SHP77 (cell line): ENCODE data around the gene MAD1L1.
A peak's percentile ranks its signal among the peaks of the same experiment; 100 is the strongest.

Experiments used
- DNase-seq, 2 experiments: peaks; one replicate each; lab custom pipeline; 2025; lab: John Stamatoyannopoulos, UW

The MAD1L1 gene

DNA sequence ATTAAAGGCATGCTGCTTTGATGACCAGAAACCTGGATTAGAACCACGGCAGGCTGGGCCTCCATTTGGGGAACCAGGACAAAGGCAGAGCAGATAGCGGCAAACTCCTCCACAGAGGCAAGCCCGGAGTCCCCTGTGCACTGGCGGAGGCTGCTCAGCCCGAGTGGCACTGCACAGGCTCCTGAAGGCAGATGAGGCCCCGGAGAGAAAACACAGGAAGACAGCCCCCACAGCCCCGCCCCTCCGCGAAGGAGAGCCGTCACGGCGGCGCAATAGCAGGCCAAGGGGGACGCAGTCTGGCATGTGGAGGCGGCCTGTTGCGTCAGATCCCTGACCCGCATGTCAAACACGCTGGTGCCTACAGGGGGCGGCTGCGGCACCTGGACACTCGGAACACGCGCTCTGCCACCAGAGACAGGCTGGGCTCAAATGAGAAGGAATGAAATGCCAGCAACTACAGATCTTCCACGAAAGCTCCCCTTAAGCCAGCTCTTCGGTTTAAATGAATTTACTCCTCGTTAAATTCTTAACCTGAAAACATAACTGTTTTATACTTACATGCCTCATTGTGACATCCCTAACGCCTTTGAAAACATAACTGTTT is 128.5 kb downstream of the MAD1L1 start:
- peak; percentile 95 to 98 for DNase-seq

DNA sequence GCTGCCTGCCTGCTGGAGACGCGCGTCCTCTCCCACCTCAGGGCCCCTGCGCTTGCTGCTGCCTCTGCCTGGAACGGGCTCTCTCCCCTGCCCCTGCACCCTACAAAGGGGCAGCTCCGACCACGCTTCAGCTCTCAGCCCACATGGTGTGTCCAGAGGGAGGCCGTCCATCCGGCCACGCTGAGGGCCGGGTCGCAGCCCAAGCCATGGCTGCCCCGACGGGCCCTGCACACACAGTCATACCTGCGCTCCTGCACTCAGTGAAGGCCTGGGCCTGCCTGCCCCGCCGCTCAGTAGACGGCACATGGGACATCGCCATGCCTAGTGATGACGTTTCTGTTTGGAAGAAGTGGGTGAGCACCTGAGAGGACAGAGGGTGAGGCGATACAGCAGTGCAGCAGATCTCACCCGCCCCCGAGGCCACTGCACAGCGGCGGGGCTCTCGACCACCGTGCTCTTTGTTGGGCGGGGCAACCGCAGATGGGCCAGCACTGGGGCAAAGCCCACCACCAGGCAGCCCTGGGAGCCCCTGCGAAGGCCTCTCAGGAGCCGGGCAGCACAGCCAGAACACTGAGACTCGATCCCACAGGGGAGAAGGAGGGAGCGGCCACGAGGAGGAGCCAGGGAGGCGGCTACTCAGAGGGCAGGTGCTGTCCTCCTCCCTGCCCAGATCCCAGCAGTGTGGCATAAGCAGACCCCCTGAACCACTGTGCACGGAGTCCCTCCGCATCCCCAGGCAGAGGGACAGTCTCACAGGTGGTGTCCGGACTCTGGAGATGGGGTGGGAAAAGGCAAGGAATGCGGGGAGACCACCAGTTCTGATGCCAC is 129.5 kb downstream of the MAD1L1 start:
- DNase-seq: peak; percentile 38 to 43

DNA sequence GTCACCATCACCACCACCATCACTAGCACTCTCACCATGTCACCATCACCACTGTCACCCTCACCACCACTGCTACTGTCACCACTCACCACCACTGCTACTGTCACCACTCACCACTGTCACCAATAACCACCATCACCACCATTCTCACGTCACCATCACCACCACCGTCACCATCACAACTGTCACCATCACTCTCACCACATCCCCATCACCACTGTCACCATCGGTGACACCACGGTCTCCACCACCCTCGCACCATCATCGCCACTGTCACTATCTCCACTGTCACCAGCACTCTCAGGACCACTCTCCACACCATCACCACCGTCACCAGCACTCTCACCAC is 130.4 kb downstream of the MAD1L1 start:
- no peak for DNase-seq

DNA sequence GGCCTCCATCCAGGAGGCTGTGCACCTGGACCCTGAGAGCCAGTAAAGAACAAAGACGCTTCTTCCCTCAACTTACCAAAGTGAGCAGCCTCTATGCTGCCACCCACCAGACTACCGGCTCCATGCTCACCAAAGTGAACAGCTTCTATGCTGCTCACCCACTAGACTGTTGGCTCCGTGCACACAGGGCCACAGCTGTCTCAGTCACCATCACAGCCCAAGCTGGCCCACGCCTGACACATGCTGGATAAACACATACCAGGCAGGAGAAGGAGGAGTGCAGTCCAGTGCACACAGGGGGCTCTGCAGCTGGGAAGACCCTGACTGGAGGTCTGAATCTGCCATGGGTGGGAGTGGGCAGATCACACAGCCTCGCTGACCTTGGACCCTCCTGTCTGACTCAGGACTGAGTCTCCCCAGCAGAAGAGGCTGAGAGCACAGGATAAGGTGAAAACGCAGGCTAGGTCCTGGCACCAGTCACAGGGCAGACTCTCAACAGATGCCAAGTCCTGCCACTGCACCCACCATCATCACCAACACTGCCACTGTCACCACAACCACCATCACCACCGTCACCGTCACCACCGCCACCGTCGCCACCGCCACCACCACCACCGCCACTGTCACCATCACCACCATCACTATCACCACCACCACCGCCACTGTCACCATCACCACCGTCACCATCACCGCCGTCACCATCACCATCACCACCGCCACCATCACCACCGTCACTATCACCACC is 130.9 kb downstream of the MAD1L1 start:
- DNase-seq: no peak

DNA sequence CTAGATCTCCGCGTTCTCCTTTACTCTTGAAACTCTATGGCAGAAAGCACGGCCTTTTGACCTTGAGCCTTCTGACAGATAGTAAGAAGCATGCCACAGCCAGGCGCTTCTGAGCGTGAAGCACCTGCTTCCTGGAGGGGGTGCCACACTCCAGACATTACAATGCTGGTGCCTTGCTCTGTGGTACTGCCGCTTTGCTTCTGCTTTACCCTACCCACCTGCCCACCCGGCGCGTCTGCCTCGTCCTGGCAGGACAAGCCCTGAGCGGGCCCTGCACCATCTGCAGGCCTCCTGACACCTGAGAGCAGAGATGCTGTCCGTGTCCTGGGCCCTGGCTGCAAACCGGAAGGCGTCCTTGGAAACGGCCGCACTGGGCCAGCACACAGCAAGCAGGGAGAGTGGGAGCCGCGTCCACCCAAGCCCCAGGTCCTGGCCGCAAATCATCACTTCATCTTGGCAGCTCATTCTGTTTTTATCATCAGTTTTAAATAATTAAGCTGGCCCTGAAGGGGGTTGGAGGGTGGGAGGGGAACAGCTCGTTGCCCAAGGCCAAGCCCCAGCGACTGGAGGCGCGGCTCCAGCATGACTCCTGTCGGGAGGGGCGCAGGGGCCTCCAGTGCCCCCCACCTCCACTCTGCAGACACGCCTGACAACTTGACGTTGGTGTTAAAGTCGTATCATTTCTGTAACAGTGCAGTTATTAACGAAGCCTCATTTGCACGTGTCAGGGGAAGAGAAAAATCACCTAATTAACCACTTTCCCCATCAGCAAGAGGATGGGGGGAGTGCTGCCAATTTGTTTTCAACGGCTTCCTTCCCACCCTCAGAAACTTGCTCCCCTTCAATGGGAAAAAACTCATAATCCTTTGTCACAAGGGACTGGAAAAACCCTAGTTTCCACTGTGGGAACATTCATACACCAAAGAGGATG is 132.2 kb downstream of the MAD1L1 start:
- DNase-seq: peak; percentile 72 to 85

DNA sequence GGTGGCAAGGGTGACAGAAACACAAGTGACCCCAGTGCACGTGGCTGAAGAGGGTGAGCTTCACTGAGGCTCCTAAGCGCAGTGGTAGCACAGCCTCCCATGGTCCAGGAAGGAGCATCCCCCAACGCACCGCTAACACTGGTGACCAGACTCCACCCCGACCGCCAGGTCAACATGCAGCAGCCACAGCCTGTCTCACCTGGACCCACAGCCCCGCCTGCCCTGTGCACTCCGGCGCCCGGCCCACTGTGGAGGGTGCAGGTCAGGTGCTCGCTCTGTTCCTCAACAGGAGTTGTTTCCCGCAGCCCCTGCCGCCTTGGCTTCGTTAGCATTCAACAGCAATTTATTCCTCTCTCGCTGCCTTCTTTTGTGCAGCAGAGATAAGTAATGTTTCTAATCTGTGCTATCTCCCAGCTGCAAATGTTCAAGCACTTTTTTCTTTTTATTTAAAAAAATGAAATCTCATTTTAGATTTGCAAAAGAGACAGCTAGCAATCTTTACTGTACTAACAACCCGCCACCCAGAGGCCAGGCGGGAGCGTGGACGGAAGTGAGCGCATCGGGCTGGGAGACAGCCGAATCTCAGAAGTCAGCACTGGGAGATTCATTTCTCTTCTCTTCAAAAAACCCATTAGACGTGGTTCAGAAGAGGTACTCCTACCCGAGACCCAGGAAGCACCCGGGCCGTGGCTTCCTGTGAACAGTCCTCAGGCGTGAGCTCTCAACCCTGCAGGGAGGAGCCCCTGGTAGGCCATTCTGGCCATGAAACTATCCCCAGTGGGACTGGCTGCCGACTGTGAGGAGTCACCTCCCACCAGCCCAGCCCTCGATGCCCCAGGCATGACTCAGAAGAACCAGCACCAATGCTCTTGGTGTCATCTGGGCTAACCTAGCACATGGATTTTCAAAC is 133.4 kb downstream of the MAD1L1 start:
- no peak for DNase-seq

DNA sequence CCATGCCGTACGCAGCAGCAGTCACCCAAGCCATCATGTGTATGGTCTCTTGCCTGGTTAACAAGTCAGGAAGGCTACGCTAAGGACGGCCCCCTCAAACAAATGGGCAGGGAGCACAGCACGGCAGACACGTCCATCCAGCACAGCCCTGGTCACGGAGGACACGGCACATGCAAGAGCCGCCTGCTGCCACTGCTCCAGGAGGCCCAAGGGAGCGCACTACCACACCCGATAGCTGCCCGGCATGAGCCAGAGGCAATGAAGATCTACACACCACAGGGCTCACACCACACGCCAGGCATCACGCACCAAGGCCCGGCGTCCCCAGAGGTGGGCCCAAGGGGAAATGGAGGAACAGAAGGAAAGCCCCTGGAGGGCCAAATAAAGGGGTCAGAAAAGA is 134.2 kb downstream of the MAD1L1 start:
- DNase-seq: no peak

DNA sequence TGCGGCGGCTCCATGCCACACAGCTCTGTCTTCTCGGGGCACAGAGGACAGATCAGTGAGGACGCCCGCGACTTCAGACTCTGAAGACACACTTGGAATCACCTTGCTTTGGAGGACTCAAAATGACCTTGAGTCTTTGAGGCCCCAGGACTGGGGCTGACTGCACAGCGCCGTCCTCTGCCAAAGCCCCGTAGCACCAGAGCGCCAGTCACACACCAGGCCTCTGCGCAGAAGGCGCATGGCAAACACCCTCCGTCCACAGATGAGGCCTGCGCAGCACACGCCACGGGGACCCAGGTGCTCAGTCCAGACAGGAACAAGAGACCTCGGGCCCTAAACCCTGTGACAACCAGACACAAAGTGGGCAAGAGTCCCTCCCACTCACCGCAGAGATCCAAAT is 134.7 kb downstream of the MAD1L1 start:
- no peak for DNase-seq

DNA sequence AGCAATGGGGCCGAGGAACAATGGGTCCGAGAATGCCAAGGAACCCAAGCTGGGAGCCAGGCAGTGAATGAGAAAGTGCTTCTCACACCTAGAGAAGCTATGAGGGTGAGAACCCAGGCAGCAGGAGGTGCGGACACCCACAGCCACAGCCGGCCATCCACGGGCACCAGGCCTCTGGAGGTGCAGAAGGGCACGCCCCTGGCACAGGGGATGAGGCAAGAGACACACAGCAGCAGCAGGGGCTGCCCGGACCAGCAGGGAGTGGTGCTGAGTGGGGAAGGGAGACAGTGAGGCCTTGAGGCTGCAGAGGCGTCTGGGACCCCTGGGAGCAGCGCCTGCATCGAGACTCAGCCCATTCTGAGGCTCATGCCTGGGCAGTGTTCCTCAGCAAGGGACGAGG is 135.3 kb downstream of the MAD1L1 start:
- no peak for DNase-seq

DNA sequence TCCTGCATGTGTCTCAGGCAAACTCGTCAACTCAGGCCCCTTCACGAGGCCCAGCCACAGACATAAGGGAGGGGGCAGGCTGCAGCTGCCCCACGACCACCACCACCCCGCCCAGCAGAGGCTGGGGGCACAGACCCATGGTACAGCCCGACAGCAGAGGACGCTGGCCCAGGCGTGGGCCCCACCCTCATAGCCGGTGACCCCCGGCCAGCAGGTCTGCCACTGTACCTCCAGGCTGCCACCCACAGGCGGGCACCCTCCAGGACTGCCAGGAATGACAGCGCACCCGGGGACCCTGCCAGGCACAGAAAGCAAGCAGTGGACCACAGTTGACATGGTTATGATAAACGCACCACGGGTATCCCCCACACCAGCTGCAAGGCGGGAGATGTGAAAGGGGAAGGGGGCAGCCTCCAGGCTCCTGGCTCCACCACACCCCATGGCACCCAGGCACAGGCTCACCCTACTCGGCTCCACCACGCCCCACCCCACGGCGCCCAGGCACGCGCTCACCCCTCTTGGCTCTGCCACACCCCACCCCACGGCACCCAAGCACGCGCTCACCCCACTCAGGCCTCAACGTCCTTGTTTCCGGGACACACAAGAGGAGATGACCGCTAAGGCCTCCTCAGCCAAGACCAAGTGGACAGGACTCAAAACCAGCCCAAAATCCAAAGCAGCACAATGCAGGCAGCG is 135.9 kb downstream of the MAD1L1 start:
- no peak for DNase-seq

DNA sequence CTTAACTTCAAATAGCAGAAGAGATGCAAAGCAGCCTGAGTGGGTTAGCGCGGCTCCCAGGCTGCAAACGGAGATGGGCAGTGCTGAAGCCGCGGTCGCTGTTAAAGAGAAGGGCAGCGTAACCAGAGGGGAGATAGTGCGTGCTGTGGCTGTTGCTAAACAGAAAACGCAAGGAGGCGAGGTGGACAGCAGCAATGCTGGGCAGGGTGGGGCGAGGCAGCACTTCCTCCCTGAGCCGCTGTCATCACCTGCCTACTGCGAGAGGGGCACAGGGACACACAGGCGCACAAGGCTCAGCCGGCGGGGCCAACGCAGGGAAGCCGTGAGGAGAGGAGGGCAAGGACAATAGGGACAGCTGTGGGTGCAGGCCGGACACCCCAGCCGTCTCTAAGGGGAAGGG is 137.3 kb downstream of the MAD1L1 start:
- DNase-seq: no peak

DNA sequence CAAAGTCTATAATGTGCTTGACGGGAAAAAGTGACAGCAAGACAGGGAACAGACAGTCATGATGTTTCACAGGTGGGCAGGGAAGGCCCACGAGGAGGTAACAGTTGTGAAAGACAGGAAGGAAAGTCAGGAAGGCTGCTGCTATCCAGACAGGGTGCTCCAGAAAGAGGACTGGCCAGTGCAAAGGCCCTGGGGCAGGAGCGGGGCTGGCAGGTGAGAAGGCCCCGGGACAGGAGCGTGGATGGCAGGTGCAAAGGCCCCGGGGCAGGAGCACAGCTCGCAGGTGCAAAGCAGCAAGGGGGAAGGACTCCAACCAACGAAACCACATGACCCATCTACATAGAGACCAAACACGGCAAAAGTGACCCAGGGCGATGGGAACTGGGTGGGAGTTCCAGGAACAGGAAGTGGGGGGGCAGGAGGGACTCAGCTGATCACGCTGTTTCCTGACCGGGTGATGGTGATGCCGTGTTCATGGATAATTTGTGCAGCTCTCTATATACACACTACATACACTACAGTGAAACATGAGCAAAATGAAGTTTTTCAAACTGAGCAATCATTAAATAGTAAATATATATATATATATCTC is 138.2 kb downstream of the MAD1L1 start:
- no peak for DNase-seq

DNA sequence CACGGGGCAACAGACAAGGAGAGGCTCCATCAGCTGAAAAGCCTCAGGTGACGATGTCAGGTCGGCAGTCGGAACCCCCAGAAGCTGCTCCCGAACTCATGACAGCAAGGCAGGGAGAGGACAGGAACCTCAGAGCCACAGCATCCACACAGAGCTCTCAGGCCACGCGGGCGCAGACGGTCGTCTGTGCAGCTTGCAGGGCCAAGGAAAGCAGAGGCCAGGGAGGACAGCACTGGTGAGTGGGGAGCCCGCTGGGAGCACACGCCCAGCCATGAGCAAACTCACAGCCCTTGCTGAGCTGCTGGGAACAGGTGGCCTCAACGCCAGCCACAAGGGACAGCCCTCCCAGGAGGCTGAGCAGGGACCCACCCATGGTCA is 138.9 kb downstream of the MAD1L1 start:
- DNase-seq: no peak

DNA sequence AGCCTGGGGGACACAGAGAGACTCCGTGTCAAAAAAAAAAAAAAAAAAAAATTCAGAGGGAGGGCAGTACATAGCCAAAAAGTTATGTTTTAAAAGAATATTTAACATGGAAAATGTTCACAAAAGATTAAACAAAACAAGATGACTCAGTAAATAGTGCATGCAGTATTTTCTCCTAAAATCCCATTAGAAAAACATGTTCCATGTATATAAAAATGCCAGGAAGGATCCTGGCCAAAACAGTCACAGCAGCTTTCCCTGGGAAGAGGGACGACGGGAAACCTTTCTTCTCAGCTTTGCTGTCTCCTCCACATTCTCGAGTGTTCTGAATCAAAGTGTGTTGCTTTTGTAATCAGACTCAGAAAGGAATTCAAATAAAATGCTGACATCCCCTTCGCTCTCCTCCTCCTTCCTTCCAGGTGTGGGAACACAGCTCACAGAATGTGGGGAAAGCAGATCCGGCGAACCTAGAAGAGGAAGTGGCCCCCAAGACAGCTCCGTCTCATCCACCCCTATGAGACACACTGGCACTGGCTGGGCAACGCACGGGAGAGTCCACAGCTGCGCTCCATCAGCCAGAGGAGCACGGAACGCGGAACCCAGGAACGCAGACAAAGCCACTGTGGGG is 139.4 kb downstream of the MAD1L1 start:
- no peak for DNase-seq

DNA sequence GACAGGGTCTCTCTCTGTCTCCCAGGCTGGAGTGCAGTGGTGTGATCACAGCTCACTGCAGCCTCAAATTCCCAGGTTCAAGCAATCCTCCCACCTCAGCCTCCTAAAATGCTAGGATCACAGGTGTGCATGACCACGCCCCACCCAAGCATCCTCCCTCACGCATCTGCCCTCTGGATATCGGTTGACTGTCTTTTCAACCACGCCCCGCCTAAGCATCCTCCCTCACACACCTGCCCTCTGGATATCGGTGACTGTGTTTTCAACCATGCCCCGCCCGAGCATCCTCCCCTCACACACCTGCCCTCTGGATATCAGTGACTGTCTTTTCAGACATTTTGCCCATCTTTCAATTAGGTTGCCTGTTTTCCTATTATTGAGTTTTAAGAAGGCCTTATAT is 140.5 kb downstream of the MAD1L1 start:
- no peak for DNase-seq

DNA sequence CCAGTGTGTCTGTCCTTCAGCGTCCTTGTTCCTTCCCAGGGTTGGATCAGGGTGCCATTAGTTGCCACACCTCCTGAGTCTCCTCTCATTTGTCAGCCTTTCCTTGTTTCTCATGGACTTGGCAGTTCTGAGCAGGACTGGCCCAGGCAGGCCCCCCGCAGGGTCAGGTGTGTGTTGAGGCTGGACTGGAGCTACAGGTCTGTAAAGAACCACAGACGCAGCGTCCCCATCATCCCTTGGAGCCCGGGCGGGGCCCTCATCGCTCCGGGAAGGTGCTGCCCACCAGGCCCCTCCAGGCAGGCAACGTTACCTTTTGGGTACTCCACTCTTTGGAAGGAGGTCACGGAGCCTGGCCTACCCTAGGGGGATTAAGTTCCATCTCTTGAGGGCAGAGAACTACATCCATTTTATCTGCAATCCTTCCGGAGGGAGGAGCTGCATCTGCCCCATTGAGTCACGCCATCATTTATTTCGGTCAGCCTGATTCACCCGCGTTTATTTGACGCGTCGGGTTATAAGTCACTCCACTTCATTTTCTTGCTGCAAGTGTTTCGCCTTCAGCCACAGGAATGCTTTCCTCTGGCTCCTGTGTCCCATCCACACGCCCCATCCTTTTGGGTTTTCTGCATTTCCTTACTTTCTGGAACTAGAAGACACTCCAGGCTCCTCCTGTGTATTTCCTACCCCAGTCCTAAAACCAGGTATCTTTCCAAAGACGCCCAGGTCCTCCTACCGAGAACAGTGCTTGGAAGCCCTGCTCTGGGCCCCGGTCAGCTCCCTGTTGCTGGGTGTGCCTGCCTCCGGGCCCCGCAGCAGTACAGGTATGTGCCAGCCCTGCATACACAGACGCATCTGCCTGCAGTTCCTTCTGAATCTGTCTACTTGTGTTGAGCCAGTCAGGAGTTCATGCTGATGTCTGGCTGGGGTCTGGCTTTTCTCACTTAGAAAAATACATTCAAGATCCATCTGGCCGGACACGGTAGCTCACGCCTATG is 141.9 kb downstream of the MAD1L1 start:
- DNase-seq: no peak

DNA sequence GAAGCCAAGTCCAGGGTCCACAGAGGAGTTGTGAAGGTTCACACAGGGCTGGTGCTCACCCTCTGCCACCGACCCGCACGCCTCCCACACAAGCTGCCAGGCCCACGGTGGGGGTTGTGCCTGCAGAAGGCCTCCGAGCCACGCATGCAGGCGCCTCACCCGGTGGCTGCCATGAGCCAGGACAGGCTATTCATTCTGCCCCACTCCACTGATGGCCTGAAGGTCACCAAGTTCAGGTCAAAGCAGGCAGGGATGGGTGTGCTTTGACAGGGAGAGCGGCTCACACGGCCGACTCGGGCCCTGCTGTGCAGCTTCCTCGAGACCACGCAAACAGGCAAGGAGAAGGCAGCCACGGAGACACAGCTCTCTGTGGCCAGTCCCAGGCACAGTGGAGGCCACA is 143.9 kb downstream of the MAD1L1 start:
- no peak for DNase-seq

DNA sequence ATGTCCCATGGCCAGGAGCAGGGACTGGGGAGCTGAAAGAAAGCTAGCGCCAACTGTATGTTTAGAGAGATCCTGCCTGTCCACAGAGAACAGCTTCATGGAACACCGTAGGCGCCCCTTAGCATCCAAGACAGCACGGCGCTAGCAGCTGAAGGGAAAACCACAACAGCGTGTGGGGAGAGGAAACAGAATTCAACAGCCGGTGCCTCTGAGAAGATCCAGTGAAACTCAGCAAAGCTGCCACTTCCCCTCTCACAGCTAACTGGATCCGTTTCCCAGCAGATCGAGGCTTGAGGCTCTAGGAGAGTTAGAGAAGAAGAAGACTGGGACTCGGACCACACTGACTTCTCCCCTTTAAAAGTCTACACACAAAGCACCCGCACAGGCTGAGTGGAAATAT is 145.0 kb downstream of the MAD1L1 start:
- no peak for DNase-seq
